Measurements from ENCODE around the gene SH3RF3.

Gene SH3RF3

GRCh38 chr2:109423556-109424359, 294.8 kb downstream of the SH3RF3 start:
- no peak for DNase-seq

GRCh38 chr2:109425411-109425810, 296.4 kb downstream of the SH3RF3 start:
- DNase-seq, result no peak

- DNase-seq, result no peak
Observed at GRCh38 chr2:109427661-109428091, 298.7 kb downstream of the SH3RF3 start.

- DNase-seq, result no peak
Observed at GRCh38 chr2:109428281-109428680, 299.3 kb downstream of the SH3RF3 start.

GRCh38 chr2:109428841-109429566, 300.0 kb downstream of the SH3RF3 start:
- no peak for DNase-seq

- DNase-seq, result no peak
Observed at GRCh38 chr2:109429567-109430328, 300.7 kb downstream of the SH3RF3 start.

GRCh38 chr2:109430329-109430636, 301.3 kb downstream of the SH3RF3 start:
- DNase-seq, result no peak

- DNase-seq, result no peak
Observed at GRCh38 chr2:109432421-109432820, 303.4 kb downstream of the SH3RF3 start.

GRCh38 chr2:109433486-109433885, 304.5 kb downstream of the SH3RF3 start:
- DNase-seq, result no peak

- no peak for DNase-seq
Observed at GRCh38 chr2:109433926-109434325, 304.9 kb downstream of the SH3RF3 start.

GRCh38 chr2:109434351-109434750, 305.3 kb downstream of the SH3RF3 start:
- DNase-seq, result no peak

GRCh38 chr2:109435066-109435690, 306.2 kb downstream of the SH3RF3 start:
- no peak for DNase-seq

- no peak for DNase-seq
Observed at GRCh38 chr2:109435901-109436598, 307.0 kb downstream of the SH3RF3 start.

GRCh38 chr2:109436610-109437225, 307.7 kb downstream of the SH3RF3 start:
- DNase-seq, result no peak

GRCh38 chr2:109437325-109438090, 308.5 kb downstream of the SH3RF3 start:
- DNase-seq, result no peak

- no peak for DNase-seq
Observed at GRCh38 chr2:109438146-109438545, 309.1 kb downstream of the SH3RF3 start.

GRCh38 chr2:109438773-109439389, 309.9 kb downstream of the SH3RF3 start:
- DNase-seq, result peak; percentile 22 to 60

- no peak for DNase-seq
Observed at GRCh38 chr2:109439390-109439786, 310.4 kb downstream of the SH3RF3 start.

GRCh38 chr2:109439986-109440385, 311.0 kb downstream of the SH3RF3 start:
- peak; percentile 86 to 88 for DNase-seq

- DNase-seq, result peak; percentile 57 to 60
Observed at GRCh38 chr2:109440499-109441156, 311.6 kb downstream of the SH3RF3 start.

Data from inflammatory macrophage (primary cell).